Tibial nerve (tissue), 4 donors: ENCODE measurements around the gene SRF. TPM values are rescaled to one million over a fixed set of nuclear protein-coding genes. Genes with fewer than 3 reads are reported as not detected.

Experiments used
- DNase-seq, 2 donors: peaks; one replicate each; pipeline ENCODE4 v3.0.0-alpha.2; 2019; ENCODE audit warnings: low spot score in 2 of 2
- H3K27ac ChIP-seq, 4 donors: fragments of 200-600 bp; sonication (generic) in 3 of 4; one replicate each; pipeline ENCODE4 v1.5.1; 2017 to 2019; ENCODE audit warnings: mild to moderate bottlenecking in 1 of 4
- H3K27me3 ChIP-seq, 2 donors: fragments of 200-600 bp; sonication (generic) in 1 of 2; one replicate each; pipeline versions ENCODE4 v1.5.1 to v1.6.0; 2017 to 2019
- H3K36me3 ChIP-seq, 3 donors: fragments of 200-600 bp; sonication (generic); one replicate each; pipeline ENCODE4 v1.5.1; 2018 to 2019
- H3K4me1 ChIP-seq, 4 donors: fragments of 200-600 bp; sonication (generic) in 3 of 4; one replicate each; pipeline ENCODE4 v1.5.1; 2017 to 2019
- H3K4me3 ChIP-seq, 4 donors: fragments of 200-600 bp; sonication (generic) in 3 of 4; one replicate each; pipeline ENCODE4 v1.5.1; 2017 to 2019; ENCODE audit warnings: mild to moderate bottlenecking in 1 of 4, moderate library complexity in 1 of 4
- H3K9me3 ChIP-seq, 4 donors: fragments of 200-600 bp; sonication (generic) in 3 of 4; one replicate each; pipeline ENCODE4 v1.5.1; 2017 to 2019
- CTCF ChIP-seq, 5 experiments: fragments of 200-600 bp in 3 of 5; fragments of 450-650 bp in 2 of 5; sonication (generic) in 3 of 5; IDR thresholded peaks; one replicate each; pipeline ENCODE4 v1.5.1; 2016 to 2019; ENCODE audit warnings: antibody characterized with exemption in 5 of 5, mild to moderate bottlenecking in 3 of 5, moderate library complexity in 2 of 5
- EP300 ChIP-seq, 2 donors: sonication (generic); formaldehyde crosslinking; IDR thresholded peaks; one replicate each; pipeline ENCODE4 v1.6.1; 2017; ENCODE audit warnings: antibody characterized with exemption in 2 of 2, mild to moderate bottlenecking in 1 of 2
- POLR2A ChIP-seq, 2 donors: fragments of 450-650 bp; IDR thresholded peaks; one replicate each; pipeline ENCODE4 v1.6.1; 2017; ENCODE audit warnings: antibody characterized with exemption in 2 of 2, mild to moderate bottlenecking in 2 of 2, moderate library complexity in 2 of 2
- WGBS, 2 donors: methylation state at CpG; one replicate each; pipeline ENCODE4 v1.1.5; 2018; 5-methylcytosine and 5-hydroxymethylcytosine counted together
- total RNA-seq, 4 donors: library from RNA; depleted of rRNA; stranded (reverse); fragments of >200 nt; gene quantifications; one replicate each; pipeline ENCODE4 v1.1.0, GENCODE V29; 2016

SRF gene
- total RNA-seq, 4 donors from 2014 or later, result 28.4 to 49.8 (median 35.3) TPM

- no peak for DNase-seq
- Histone ChIP-seq H3K4me1 (no peaks in the 10 kb centered on the region), H3K27me3 (no peaks in the 10 kb centered on the region), H3K27ac (no peak overlapping the region), H3K4me3 (no peak overlapping the region), H3K36me3 (no peaks in the 10 kb centered on the region), H3K9me3 (no peaks in the 10 kb centered on the region)
- WGBS, 2 donors, result 86 to 93% methylated on average over 11 of the region's 11 CpGs
- TF ChIP-seq POLR2A (IDR thresholded peaks at IDR 0.05) (no peak), EP300 (IDR thresholded peaks at IDR 0.05) (no peak), CTCF (IDR thresholded peaks at IDR 0.05) (no peak)
Observed at GRCh38 chr6:43159599-43159998, 11.5 kb upstream of the SRF start.

GRCh38 chr6:43163899-43164298 is 7.2 kb upstream of the SRF start:
- Histone ChIP-seq H3K36me3 (no peaks in the 10 kb centered on the region), H3K4me3 (no peak overlapping the region), H3K27me3 (no peaks in the 10 kb centered on the region), H3K9me3 (no peaks in the 10 kb centered on the region), H3K27ac (no peak overlapping the region), H3K4me1 (no peaks in the 10 kb centered on the region)
- DNase-seq, result no peak
- TF ChIP-seq POLR2A (IDR thresholded peaks at IDR 0.05) (no peak), EP300 (IDR thresholded peaks at IDR 0.05) (no peak), CTCF (IDR thresholded peaks at IDR 0.05) (no peak)

GRCh38 chr6:43170417-43170930 is 595 bp upstream of the SRF start:
- peak overlapping the region; percentile 96 to 100 (median 98) for H3K27ac ChIP-seq
- H3K4me1 ChIP-seq, result peaks cover 0 to 31% (median 26%) of the 10 kb centered on the region in 4 donors
- 1 to 2% methylated on average over 18 of the region's 18 CpGs for WGBS, 2 donors
- TF ChIP-seq POLR2A (IDR thresholded peaks at IDR 0.05) (no peak), EP300 (IDR thresholded peaks at IDR 0.05) (no peak), CTCF (IDR thresholded peaks at IDR 0.05) (no peak)
- peaks cover 0 to 2% (median 0%) of the 10 kb centered on the region in 3 donors for H3K36me3 ChIP-seq
- H3K9me3 ChIP-seq, result no peaks in the 10 kb centered on the region
- peak overlapping the region; percentile 58 to 97 (median 96) for H3K4me3 ChIP-seq
- H3K27me3 ChIP-seq, result no peaks in the 10 kb centered on the region
- DNase-seq, result peak; percentile 63 to 77

GRCh38 chr6:43171707-43172103 is 636 bp downstream of the SRF start:
- H3K4me1 ChIP-seq, result peaks cover 0 to 41% (median 26%) of the 10 kb centered on the region in 4 donors
- H3K36me3 ChIP-seq, result peaks cover 0 to 14% (median 0%) of the 10 kb centered on the region in 3 donors
- TF ChIP-seq CTCF (IDR thresholded peaks at IDR 0.05), result no peak
- peak overlapping the region; percentile 89 to 97 (median 96) for H3K4me3 ChIP-seq
- H3K27ac ChIP-seq, result peak overlapping the region; percentile 96 to 100 (median 98)
- no peaks in the 10 kb centered on the region for H3K27me3 ChIP-seq
- DNase-seq, result no peak
- no peaks in the 10 kb centered on the region for H3K9me3 ChIP-seq
- WGBS, 2 donors, result 0% methylated on average over 23 to 41 of the region's 57 CpGs

GRCh38 chr6:43172104-43173007 is 1.3 kb downstream of the SRF start:
- H3K36me3 ChIP-seq, result peaks cover 0 to 17% (median 0%) of the 10 kb centered on the region in 3 donors
- TF ChIP-seq EP300 (IDR thresholded peaks at IDR 0.05) (no peak), POLR2A (IDR thresholded peaks at IDR 0.05) (no peak), CTCF (IDR thresholded peaks at IDR 0.05) (no peak)
- H3K9me3 ChIP-seq, result no peaks in the 10 kb centered on the region
- 2% methylated on average over 46 of the region's 46 CpGs for WGBS, 2 donors
- H3K4me3 ChIP-seq, result peak overlapping the region; percentile 89 to 97 (median 96)
- H3K27me3 ChIP-seq, result no peaks in the 10 kb centered on the region
- H3K27ac ChIP-seq, result peak overlapping the region; percentile 96 to 100 (median 98)
- peaks cover 0 to 41% (median 26%) of the 10 kb centered on the region in 4 donors for H3K4me1 ChIP-seq
- DNase-seq, result peak; percentile 18 to 23
